COLO829 (cell line): Measurements from ENCODE around the gene HDAC4.
A peak's percentile ranks its signal among the peaks of the same experiment; 100 is the strongest.

ENCODE experiments used
- DNase-seq: peaks from one replicate; pipeline ENCODE4 v3.0.0; 2012; ENCODE audit warnings: low spot score

Gene HDAC4

DNA sequence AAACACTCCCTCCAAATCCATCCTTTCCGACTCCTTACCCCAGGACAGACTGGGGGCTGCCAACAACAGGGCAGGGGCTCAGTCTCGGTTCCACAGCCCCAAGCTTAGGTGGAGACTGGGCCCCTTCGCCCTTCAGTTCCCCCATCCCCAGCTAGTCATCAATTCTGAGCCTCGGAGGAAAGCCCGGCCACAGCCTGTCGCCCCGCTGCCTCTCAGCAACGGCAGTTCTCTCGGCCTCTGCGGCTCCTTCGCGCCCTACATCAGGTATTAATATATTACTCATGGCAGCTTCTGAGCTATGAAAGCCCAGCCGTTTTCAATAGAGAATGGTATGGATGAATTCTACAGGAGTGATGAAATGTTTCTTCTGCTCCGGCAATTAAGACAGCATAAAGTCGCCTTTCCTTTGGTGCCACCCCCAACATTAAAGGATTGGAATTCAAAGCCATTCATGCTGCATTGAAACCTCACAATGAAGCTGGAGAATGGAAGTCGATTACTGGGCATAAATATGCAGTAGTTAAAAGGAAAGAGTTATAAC is 2.8 kb downstream of the HDAC4 start:
- DNase-seq, result no peak

DNA sequence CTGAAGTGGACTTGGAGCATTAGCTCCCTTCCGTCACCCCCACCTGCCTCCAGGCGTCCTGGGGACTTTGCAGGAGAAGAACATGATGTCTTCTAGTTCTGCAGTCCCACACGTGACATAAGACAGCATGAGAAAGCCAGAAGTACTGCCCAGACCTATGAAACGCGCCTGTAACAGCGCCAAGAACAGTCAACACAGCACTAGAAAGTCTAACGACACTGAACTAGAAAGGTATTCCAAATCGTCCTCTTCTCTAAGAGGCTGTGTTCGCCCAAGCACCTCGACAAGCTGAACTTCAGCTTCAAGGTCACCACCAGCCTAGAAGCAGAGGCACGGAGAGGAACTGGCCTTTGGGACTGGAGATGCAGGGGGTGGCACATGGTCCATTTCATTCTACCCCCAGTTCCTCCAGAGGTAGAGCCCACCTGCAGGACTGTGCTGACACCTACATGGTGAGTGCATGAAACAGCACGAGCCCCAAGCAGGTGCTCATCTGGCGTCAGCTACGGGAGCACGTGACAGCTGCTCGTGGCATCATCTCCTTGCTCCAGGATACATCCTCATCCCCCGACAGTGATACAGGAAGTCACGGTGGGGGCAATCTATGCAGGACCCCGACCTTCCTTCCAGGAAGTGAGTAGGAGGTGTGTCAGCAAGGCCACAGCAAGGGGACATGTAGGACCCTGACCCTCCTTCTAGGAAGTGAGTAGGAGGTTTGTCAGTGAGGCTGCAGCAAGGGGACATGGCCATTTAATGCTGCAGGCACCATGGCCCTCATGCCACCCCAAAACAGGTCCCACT is 3.7 kb downstream of the HDAC4 start:
- DNase-seq, result no peak

DNA sequence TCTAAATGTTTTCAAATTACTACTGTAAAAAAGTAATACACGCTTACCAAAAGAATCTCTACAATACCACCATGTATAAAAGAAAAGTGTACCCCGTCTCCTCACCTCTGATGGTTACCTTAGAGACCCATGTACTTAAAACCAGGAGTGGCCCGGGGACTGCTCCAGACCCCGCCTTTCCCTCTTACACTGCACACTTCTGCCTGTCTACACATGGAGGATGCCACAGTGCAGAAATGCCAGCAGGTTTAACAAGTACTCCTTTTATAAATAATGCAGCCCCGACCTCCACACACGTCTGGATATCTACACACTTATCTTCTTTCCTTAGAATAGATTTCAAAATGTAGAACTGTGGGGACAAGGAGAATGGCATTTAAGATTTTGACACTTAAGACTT is 5.3 kb downstream of the HDAC4 start:
- DNase-seq, result no peak

GRCh38 chr2:239394978-239395377 is 5.8 kb downstream of the HDAC4 start:
- DNase-seq, result no peak

DNA sequence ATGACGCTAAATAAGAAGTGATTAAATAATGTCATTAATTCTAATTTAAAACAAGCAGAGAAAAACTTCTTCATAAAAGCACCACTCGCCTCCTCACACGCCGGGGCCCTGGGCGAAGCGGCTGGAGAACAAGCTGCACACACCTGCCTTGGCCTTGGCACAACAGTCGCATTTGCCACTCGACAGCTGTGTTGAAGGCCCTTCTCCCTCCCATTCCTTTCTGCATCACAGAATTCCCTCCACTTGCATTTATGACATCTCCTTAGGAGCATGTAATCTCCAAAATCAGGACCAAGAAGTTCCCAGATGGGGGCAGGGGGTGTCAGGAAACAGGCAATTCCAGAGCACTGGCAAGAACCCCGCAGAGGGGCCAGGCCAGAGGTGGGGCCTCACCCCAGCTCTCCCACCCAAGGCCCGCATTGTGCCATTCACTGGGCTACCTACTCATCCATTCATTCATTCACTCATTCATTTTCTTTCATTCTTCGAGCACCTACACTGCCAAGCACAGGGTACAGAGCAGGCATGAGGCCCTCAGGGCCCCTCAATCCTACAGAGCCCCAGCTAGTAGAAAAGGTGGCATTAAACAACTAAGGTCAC is 6.4 kb downstream of the HDAC4 start:
- DNase-seq, result no peak

- DNase-seq, result peak; percentile 90
Observed at GRCh38 chr2:239393941-239394340, 6.9 kb downstream of the HDAC4 start.

- DNase-seq, result peak; percentile 20
Observed at GRCh38 chr2:239393388-239393940, 7.4 kb downstream of the HDAC4 start.

GRCh38 chr2:239392688-239393387 is 8.0 kb downstream of the HDAC4 start:
- DNase-seq, result no peak

DNA sequence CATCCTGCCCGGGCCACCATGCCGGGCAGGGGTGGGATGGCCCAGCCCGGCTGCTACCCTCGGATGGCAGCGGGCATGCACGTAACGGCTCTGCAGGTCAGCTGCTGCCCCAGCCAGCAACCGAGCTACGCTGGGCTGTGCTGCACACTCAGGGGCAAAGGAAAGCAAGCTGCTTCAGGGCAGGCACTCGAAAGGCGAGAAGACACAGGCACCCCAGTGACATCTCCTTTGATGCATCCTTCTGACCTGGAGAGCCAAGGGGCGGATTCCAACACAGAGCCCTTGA is 8.8 kb downstream of the HDAC4 start:
- DNase-seq, result no peak

DNA sequence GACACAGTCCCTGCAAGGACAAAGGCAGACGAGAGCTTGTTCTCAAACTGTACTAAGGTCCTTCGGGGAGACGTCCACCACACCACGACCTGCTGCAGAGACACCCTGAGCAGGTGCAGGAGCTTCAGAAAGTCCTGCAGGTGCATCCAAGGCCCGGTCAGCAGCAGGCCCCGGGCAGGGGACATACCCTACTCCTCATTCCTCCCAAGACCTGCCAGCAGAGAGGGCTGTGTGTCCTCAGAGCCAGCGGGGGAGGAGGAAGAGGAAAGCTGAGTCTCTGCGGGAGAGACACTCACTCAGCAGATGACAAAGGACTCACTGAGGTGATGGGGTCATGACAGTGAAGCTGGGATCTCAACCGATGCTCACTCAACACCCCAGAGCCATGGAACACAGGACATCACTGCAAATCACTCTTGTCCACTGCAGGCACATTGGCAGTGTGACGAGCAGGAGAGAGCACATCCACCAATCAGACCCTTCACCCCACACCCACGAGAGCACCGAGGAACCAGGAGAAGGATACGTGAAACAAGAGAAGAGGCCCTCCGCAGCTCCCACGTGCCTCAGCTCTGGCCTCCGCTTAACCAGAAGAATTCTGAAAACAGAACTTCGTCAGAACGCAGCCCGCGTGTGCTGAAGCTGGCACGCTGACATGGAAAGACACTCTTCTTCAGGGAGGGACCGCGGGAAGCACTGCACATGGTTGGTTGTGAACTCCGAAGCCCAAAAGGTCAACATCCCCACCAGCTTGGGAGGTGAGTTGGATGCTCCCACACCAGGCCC is 9.3 kb downstream of the HDAC4 start:
- DNase-seq, result no peak

GRCh38 chr2:239390546-239391285 is 10.1 kb downstream of the HDAC4 start:
- no peak for DNase-seq

GRCh38 chr2:239389414-239390329 is 11.1 kb downstream of the HDAC4 start:
- DNase-seq, result no peak

DNA sequence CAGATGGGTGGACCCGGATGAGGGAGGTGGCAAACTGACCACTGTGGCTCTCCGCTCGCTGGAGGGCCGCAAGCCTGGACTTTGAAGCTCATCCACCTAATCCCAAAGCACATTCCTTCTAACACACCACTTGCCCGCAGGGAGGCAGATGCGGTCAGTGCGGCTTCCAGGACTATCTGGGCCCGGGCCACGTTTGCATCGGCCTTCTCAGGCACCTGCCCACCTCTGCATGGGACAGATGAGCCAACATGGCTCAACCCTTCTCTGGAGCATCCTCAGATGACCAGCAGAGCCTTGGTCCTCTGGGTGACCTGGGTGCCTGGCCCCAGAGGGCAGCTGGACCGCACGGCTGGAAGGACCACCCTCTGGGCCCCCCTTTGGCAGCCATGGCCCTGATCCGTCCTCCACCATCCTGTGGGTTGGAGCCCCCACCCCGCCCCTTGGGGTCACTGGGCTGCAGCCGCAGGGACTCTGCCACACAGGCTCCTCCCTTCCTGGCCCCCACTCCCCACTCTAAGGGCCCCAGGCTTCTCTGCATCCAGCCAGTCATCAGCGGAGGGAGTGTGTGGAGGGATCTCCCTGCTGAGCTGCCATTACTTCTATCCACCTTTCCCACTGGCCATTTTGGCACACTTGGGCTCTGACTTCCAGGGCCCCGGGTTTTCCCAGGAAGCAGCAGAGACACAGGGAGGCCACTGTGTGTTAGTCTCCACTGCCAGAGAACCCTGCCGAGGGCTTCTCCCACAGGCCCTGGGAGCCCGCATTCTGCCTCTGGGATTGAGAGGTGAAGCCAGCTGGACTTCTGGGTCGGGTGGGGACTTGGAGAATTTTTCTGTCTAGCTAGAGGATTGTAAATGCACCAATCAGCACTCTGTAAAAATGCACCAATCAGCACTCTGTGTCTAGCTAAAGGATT is 12.3 kb downstream of the HDAC4 start:
- DNase-seq, result no peak

DNA sequence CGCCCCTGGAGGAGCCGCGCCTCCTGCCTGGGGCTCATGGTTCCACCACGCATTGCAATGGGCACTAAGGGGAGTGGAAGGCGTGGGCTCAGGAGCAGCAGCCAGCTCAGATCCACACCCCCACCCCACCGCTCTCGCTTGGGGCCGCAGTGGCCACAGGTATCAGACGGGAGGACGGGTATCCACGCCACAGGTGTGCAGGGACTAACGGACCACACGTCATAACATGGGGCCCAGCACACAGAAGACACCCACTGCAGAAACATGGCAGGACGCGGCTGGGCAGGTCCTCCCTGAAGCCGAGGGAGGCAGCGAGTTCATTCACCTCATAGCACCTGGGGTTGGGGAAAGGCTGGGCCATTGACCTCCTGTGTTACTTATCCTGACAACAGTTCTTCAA is 13.0 kb downstream of the HDAC4 start:
- DNase-seq, result no peak

- DNase-seq, result no peak
Observed at GRCh38 chr2:239386872-239387445, 13.9 kb downstream of the HDAC4 start.

- DNase-seq, result no peak
Observed at GRCh38 chr2:239386001-239386670, 14.7 kb downstream of the HDAC4 start.

DNA sequence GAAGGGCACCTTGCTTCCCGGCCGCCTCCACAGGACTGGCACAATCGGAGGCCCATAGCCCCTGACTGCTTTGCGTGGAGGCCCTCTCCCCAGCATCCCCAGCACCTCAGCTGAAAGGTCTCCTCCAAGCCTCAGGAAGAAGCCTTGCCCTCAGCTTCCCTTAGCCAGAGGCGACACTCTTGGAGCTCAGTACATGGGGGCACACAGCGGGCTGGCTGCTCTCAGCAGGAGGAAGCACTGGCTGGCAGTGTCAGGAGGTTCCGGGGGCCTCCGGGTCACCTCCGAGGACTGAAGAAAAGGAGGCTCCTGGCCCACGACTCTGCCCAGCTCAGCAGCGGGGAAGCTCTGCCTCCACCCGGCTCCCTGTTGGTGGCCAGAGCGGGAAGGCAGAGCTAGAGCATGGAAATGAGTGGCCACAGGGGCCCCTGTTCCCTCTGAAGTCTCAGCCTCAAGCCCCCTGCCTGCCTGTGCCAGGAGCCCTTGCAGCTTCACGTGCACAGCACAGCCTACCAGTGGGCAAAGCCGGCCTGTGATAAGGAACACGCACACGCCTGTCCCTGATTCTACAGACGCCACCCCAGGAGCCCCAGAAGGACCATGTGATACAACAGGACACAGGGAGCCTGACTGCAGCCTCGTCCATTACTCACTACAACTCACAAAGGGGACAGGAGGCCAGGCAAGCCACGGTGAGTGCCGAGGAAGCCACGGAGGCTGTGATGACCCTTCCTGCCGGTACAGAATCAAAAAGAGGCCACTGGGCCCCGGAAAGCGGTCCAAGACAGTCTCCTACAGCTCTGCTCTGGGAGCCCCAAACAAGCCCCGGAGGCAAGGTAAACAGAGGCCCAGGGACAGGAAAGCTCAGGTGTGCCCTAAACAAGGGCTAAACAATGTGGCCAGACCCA is 15.5 kb downstream of the HDAC4 start:
- DNase-seq, result no peak
